Measurements from ENCODE around the gene MCF2L.

- no peak for TF ChIP-seq CTCF (IDR thresholded peaks at IDR 0.05)
- TF ChIP-seq POLR2A (IDR thresholded peaks at IDR 0.05): no peak
These were observed 5.1 kb downstream of the MCF2L start for GRCh38 chr13:112974125-112974524.
